GM20431 (cell line): ENCODE data around the gene STXBP3.
"Not testable (repeated sequence)": the region's sequence is repeated elsewhere in the genome, so short reads cannot be mapped to it uniquely, and the experiment has no call there.

Source experiments
- in situ Hi-C: fragments of 300-500 bp; cut with MseI, MboI; formaldehyde crosslinking; loops from one replicate; pipeline ENCODE4 v1.15.0; 2020; ENCODE audit warnings: low sequenced_read_pairs; ENCODE audit not compliant: unreplicated experiment

STXBP3 gene, protein sequence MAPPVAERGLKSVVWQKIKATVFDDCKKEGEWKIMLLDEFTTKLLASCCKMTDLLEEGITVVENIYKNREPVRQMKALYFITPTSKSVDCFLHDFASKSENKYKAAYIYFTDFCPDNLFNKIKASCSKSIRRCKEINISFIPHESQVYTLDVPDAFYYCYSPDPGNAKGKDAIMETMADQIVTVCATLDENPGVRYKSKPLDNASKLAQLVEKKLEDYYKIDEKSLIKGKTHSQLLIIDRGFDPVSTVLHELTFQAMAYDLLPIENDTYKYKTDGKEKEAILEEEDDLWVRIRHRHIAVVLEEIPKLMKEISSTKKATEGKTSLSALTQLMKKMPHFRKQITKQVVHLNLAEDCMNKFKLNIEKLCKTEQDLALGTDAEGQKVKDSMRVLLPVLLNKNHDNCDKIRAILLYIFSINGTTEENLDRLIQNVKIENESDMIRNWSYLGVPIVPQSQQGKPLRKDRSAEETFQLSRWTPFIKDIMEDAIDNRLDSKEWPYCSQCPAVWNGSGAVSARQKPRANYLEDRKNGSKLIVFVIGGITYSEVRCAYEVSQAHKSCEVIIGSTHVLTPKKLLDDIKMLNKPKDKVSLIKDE

DNA sequence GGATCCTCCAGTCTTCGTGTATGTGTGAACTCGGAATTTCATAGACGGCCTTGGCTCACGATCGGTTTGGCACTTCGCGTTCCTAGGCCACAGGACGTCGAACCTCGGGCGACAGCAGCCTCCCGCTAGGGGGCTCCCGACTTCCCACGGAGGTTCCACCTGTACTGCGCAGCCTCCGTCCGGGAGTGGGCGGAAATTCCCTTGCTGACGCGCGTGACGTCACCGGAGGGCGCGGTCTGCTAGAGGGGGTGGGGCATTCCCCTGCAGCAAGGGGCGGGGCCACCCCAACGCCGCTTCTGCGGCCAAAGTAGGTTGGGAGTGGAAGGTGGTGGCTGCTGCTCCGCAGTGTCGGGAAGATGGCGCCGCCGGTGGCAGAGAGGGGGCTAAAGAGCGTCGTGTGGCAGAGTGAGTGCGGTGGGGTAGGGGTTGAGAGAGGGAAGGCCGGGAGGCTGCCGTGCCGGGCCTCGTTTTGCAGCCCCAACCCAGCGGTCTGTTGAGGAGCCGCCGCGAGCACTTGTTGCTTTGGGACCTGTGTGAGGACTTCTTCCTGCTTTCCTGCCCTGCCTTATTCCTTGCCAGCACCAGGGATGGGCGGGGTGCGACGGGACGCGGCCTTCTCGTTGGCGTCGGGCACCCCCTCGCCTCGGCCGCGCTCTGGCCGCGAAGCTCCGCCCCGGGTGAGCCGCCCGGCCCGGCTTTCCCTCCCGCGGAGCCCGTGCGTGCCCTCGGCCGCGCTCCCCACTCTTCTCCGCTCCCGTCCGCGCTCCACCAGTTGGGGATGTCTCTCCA lies at the start of gene STXBP3:
Gene STXBP3, plus strand, starts transcription at position 293 of the 789 bp plus-strand sequence. Its CDS starts 64 bp downstream, at position 357.
- in situ Hi-C loops: no loop called here

DNA sequence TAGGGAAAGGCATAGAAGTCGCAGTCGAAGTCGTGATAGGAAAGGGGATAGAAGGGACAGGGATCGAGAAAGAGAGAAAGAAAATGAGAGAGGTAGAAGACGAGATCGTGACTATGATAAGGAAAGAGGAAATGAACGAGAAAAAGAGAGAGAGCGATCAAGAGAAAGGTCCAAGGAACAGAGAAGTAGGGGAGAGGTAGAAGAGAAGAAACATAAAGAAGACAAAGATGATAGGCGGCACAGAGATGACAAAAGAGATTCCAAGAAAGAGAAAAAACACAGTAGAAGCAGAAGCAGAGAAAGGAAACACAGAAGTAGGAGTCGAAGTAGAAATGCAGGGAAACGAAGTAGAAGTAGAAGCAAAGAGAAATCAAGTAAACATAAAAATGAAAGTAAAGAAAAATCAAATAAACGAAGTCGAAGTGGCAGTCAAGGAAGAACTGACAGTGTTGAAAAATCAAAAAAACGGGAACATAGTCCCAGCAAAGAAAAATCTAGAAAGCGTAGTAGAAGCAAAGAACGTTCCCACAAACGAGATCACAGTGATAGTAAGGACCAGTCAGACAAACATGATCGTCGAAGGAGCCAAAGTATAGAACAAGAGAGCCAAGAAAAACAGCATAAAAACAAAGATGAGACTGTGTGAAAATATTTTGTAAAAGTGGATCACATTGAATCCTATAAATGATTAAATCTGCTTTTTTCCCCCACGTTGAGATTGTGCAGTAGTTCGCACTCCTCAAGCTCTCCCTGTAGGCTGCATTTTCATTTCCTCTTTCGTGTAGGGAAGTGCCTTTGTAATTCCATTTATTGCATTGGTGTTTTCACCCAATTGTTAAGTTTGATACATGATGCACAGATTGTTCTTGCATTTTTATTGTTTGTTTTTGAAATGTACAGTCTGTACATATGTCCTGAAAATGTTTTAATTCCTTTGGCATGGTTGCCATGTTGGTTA lies 46.8 kb upstream of the STXBP3 start:
- in situ Hi-C loops: no loop called here

DNA sequence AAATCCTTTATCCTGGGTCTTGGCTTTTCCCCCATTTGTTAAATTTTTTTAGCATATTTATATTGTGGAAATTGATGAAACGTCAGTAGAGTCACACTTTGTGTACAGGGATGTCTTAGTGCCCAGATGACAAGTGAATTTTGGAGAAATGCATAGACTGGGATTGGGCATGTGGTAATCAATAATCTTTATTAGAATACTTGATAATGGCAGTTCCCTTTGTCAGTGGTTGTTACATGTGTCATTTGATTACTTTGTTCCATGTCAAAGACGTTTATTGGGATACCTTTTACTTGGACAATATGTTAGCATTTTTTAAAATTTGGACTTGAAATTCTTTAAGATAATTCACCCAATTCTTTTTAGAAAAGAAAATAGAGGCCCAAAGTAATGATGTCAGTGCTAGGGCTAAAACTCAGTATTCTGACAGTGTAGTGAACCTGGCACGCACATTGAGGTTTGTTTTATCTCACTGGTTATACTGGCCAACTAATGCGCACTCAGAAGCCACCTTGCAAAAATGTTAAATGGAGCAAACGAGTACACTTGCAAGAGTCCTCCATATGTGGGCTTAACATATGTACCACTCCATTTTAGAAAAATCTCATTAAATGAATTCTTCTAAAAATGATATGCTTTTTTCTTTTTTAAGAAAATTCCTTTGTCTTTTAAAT lies 45.2 kb upstream of the STXBP3 start:
- in situ Hi-C loops: no loop called here

DNA sequence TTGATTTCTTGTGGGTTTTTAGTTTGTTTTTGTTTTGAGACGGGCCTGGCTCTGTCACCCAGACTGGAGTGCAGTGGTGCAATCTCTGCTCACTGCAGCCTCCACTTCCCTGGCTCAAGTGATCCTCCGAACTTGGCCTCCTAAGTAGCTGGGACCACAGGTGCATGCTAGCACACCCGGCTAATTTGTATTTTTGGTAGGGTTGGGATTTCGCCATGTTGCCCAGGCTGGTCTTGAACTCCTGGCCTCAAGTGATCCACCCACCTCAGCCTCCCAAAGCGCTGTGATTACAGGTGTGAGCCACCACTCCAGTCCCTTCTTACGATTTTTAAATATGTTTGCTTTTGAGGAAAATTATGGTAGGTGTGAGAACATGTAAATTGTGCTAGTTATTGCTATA lies 44.4 kb upstream of the STXBP3 start:
- in situ Hi-C loops: not testable (repeated sequence)

DNA sequence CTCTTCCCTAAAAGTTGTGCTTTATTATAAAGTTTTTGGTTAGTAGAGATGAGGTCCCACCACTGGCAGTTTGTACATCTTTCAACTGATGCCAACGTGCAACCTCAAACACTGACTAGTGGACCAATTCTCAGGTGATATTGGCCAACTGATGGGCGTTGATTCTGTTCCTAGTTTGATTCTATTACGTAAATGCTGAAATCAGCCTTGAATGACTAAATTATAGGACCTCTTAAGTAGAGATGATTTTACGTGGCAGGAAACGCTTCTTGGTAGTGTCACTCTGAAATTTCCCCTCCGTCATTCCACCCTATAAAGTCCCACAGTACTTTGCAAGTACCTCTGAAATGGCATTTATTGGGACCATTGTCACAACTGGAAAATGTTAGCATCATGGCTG lies 42.5 kb upstream of the STXBP3 start:
- in situ Hi-C loops: no loop called here

DNA sequence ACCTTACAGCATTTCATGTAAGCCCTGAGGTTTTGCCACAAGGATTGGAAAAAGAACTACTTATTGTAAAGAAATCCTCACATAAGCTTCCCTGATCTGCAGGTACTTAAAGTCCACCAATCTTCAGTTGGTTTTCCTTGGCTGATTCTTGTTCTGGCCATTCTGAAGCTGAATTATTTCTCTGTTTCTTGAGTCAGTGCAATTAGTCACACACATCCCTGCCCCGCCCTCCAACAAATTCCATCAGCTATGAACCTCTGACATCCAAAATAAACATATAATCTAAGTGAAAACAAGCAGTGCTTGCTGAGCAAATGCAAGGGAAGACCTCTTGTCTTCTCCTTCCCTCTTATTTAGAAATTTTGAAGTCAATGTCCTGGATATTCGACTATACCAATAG lies 42.0 kb upstream of the STXBP3 start:
- in situ Hi-C loops: no loop called here

DNA sequence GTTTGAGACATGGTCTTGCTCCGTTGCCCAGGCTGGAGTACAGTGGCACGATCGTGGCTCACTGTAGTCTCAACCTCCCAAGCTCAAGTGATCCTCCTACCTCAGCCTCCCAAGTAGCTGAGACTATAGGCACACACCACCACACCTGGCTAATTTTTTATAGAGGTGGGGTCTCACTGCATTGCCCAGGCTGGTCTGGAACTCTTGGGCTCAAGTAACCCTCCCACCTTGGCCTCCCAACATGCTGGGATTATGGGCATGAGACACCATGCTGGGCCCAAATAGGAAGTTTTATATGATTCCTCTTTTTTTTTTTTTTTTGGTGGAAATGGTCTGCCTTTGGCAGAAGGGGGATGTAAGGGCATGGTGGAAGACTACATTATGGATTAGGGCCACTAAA lies 39.8 kb upstream of the STXBP3 start:
- in situ Hi-C loops: no loop called here

DNA sequence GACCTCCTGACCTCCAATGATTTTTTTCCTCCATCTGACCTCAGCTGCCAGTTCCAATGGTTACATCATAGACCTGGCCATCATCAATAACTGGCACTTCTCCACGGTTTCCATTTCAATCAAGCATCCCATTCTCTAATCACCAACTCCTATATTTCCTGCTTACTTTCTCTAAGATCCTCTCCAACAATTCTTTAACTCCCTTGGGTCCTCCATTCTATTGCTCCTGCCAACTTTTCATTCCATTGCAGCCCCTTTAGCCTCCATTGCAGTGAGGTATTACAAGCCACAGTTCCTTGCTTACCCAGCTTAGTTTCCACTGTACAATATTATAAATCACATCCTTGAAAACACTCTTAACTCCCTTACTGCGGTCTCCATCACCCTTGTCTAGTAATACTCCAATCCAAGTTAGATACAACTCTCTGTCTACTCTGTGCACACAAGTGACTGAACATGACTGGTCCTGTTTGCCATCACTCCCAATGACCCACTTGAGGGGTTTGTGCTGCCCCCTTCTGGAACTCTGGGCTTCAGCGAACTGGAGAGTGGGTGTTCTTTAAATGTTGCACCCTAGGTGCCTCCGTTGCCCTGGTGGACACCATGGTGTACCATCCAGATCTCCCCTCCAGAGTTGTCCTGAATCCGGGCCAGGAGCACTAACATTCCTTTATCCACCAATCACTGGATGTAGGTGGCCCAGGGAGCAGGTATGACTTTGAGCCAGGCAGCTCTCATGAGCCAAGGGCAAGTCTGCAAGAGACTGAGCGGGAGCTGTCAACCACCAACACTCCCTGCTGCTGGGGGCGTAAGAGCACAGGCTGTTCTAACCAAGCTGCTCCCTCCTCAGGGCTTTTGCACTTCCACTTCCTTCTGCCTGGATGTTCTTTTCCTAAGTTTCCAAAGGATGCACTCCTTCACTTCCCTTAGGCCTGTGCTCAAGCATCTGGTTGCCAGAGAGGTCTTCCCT lies 37.5 kb upstream of the STXBP3 start:
- in situ Hi-C loops: no loop called here

DNA sequence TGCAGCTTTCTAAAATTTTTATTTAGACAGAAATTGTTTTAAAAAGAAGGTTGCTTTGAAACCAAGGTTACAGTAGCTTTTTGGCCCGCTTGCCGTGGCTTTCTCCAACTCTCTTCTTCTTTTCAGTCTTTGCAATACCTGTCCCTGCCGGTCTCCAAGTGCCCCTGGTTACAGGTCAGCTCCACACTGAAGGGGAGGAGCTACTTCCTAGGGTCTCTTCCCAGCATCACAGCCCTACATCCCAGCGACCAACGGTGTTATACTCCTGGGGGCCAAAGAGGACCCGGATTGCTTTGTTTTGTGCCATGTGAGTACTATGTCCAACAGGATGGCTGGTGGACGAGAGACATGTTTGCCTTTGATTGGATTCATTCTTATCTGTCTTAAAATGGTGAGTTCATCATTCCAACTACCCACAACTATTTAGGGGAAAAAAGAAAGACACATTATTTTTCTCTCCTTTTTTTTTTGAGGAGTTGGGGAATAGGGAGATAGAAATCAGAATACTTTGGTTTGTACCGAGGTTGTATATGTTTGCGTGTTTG lies 33.8 kb upstream of the STXBP3 start, which contains the start of gene FNDC7:
Gene FNDC7, plus strand, starts transcription at position 303 of the 545 bp plus-strand sequence. Its CDS starts 26 bp downstream, at position 329.
- in situ Hi-C loops: no loop called here

DNA sequence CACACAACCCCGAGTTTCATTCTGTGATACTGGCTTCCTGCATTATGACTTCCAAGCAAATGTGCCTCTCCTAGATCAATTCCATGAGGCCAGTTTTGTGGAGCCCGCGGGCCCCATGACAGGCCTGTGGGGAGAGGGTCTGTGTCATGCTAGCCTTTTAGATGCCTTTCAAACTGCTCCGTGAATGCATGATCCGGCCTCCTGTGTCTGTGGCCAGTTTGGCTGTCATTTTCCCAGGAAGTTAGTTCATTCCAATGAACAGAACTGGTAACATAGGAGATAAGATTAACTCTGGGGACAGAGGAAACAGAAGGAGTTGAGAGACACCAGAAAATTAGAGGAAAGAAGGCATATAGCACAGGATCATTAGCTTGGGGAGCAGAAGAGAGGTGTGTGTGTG lies 30.5 kb upstream of the STXBP3 start:
- in situ Hi-C loops: no loop called here

DNA sequence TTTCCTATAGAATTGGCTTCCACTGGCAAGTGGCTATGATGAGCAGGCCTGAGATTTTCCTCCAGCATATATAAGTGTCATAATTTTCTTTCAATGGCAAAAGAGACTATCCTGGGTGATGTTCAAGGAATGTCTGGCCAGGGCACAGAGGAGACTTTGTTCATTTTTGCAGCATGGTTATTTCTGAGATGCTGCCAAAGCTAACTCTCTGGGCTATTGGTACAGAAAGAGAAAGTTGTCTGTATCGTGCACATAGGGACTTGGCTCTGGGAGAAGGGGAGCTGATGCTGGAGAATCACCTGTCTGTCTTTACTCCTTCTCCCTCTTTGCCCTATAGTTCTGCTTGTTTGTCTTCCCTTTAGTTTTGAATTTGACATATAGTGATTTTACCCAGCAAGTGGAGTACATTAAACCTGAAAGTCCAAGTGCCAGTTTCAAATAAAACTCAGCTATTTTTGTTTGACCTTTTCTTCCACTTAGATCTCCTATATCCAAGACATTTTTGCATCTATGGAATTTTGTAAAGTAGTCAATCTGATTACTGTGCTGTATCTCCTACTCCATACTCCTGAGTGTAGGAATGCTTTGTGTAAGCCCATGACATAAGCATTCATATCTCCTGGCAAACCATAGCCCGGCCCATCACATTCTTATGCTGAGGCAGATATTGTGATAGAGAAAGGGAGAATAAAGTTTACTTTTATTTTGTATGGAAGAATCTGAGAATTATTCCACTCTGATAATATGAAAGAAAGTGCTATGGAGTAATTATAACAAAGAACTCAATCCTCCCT lies 29.8 kb upstream of the STXBP3 start:
- in situ Hi-C loops: no loop called here

DNA sequence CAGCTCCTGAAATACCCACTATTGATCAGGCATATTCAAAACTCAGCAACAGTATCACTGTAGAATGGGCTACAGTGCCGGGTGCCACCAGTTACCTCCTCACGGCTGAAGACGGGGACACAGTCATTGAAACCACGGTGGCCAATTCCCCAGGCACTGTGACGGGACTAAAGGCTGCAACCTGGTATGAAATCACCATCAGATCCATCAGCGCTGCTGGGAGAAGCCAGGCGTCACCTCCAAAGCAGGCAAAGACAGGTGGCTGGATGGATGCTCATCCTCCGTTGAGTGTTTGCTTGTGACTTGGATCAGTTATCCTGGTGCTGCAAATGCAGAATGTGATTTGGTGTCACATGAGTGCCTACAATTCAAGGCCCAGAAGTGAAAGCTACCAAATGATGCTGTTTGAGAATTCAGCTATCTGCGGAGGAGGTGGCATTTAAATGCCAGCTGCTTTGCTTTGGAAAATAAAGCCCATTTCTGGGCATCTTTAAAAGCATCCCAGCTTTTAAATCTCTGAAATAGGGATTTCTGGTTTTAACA lies 28.6 kb upstream of the STXBP3 start:
- in situ Hi-C loops: no loop called here

DNA sequence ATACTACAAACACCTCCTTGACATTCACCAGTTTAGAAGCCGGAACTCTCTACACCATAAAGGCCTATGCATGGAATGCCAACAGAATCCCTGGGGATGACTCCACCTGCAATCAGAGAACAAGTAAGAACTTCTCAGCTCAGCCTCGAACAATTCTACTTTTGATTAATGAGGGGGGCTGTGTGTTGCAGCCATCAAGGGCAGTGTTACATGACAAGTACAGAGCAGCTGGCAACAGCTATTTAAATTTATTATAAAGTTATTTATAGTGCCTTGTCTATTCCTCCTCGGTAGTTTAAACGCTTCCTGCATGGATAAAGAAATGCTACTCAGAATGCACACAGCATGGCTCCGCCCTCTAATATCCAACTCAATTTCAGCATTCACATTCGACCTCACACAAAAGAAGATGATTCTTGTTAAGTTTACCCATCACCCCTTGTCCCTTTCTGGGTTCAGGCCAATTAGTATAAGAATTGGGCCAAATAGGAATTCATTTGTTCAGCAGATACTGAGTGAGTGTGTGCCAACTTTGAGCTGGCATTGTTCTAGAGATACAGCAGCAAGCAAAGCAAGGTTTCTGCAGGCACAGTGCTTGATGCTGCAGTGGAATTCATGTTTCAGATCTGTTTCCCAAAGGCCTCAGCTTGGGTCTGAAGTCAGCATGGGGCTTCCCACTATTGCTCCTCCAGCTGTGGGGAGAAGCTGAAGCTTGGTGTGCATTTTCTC lies 27.4 kb upstream of the STXBP3 start:
- in situ Hi-C loops: no loop called here

DNA sequence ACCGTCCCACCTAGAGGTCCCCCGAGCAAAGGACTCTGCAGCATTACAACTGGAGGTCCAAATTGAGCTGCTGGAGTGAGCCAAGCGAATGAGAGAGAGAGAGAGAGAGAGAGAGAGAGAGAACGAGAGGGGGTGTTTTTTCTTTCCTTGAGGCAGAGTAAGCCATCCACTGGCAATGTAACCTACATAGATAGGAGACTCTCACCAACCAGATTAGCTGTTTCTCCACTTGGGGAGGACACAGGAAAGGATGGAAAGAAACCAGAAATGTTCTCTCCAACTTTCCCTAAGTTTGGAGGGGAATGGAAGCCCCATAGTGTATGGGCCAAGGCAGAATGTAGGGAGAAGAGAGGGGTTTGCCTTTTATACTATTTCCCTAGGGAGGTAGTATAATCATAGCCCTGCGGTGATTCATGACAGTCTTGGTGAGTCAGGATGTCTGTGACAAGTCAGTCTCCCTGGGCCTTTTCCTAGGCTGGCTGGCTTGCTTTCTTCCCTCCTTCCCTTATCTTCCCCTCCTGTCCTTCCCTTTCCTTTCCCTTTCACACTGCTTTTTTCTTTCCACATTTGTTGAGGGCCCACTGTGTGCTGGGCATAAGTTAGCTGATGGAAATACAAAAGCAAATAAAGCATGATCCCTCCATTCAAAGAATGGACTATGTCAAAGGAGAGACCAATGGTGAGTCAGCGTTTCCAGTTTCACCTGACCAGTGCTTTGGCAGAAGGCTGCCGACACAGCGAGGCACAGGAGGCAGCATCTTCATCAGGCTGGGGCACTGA lies 26.6 kb upstream of the STXBP3 start:
- in situ Hi-C loops: no loop called here

DNA sequence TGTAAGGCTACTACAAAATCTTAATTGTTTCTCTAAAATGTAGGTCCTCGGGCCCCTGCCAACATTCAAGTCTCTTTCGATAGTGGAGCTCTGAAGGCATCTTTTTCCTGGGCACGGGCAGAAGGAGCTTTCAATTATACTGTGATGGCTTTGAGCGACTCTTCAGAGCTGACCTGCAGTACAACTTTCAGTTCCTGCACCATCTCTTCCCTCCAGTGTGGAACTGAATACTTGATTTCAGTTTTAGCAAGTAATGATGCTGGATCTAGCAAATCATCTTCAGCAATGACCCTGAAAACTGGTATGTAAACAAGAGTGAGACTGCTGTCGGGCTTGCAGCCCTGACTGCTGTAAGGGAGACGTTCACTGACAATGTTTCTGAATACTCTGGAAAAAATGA lies 24.2 kb upstream of the STXBP3 start:
- in situ Hi-C loops: no loop called here
